CD14-positive monocyte (primary cell): ENCODE results near the gene CNTNAP5. TPM values are rescaled to one million over a fixed set of nuclear protein-coding genes. Genes with fewer than 3 reads are reported as not detected.

Experiments
- DNase-seq, 3 donors: peaks; one replicate each; pipeline ENCODE4 v3.0.0-alpha.2; 2011 to 2022
- H2AFZ ChIP-seq: 2 replicates; pipeline ENCODE4 v1.6.0; 2012; ENCODE audit warnings: mild to moderate bottlenecking, low read depth, low read length, inconsistent platforms; ENCODE audit not compliant: insufficient read depth, poor library complexity, severe bottlenecking
- H3K27ac ChIP-seq, 2 donors: 1 replicate in 1 of 2; 2 replicates in 1 of 2; pipeline ENCODE4 v1.5.1; 2012 to 2013; ENCODE audit warnings: low read length in 2 of 2, control low read depth in 1 of 2, inconsistent platforms in 1 of 2, low read depth in 1 of 2, mild to moderate bottlenecking in 1 of 2
- H3K27me3 ChIP-seq, 2 donors: one replicate each; pipeline versions ENCODE4 v1.6.0 to v1.6.1; 2011 to 2013; ENCODE audit warnings: low read length in 2 of 2; ENCODE audit not compliant: control insufficient read depth in 2 of 2, insufficient read depth in 2 of 2
- H3K36me3 ChIP-seq, 2 donors: replicated peaks in 1 of 2; 1 replicate in 1 of 2; 2 replicates in 1 of 2; pipeline versions ENCODE4 v1.5.1 to v1.6.1; 2012 to 2013; ENCODE audit warnings: low read length in 2 of 2, control low read depth in 1 of 2, inconsistent platforms in 1 of 2, mild to moderate bottlenecking in 1 of 2; ENCODE audit not compliant: insufficient read depth in 2 of 2, control insufficient read depth in 1 of 2
- H3K4me1 ChIP-seq, 2 donors: 1 replicate in 1 of 2; 2 replicates in 1 of 2; pipeline versions ENCODE4 v1.5.1 to v1.6.1; 2012 to 2013; ENCODE audit warnings: low read length in 2 of 2, control low read depth in 1 of 2, inconsistent platforms in 1 of 2, mild to moderate bottlenecking in 1 of 2, moderate library complexity in 1 of 2; ENCODE audit not compliant: insufficient read depth in 2 of 2, control insufficient read depth in 1 of 2
- H3K4me2 ChIP-seq: replicated peaks from 2 replicates; pipeline ENCODE3; 2012; ENCODE audit warnings: low read length, moderate library complexity, mild to moderate bottlenecking; ENCODE audit not compliant: poor library complexity, severe bottlenecking; ENCODE audit errors: extremely low read depth
- H3K4me3 ChIP-seq, 3 experiments: fragments of 200-600 bp in 1 of 3; sonication (generic) in 1 of 3; replicated peaks in 1 of 3; 1 replicate in 2 of 3; 2 replicates in 1 of 3; pipeline ENCODE4 v1.5.1; 2011 to 2013; ENCODE audit warnings: low read length in 3 of 3, mild to moderate bottlenecking in 3 of 3, control low read depth in 2 of 3, low read depth in 2 of 3, inconsistent platforms in 1 of 3, moderate library complexity in 1 of 3
- H3K79me2 ChIP-seq: 2 replicates; pipeline ENCODE4 v1.6.0; 2012; ENCODE audit warnings: mild to moderate bottlenecking, control low read depth, inconsistent platforms, low read length, moderate library complexity; ENCODE audit not compliant: insufficient read depth
- H3K9ac ChIP-seq: 2 replicates; pipeline ENCODE4 v1.6.0; 2017; ENCODE audit warnings: low read length, mild to moderate bottlenecking; ENCODE audit not compliant: insufficient read depth, poor library complexity, severe bottlenecking
- H3K9me3 ChIP-seq, 2 donors: replicated peaks in 1 of 2; 1 replicate in 1 of 2; 2 replicates in 1 of 2; pipeline versions ENCODE4 v1.5.1 to v1.6.1; 2012 to 2013; ENCODE audit warnings: low read length in 2 of 2, control low read depth in 1 of 2; ENCODE audit not compliant: control insufficient read depth in 1 of 2, insufficient read depth in 1 of 2
- H4K20me1 ChIP-seq: 2 replicates; pipeline ENCODE4 v1.6.0; 2012; ENCODE audit warnings: mild to moderate bottlenecking, low read length, control low read depth, moderate library complexity; ENCODE audit not compliant: insufficient read depth
- H3K27ac Mint-ChIP-seq, 7 donors: one replicate each; pipeline ENCODE4 v1.8.0; 2020; ENCODE audit warnings: mild to moderate bottlenecking in 7 of 7, mixed read lengths in 7 of 7, moderate library complexity in 6 of 7, inconsistent platforms in 2 of 7
- H3K27me3 Mint-ChIP-seq, 3 donors: one replicate each; pipeline ENCODE4 v1.8.0; 2021 to 2022; ENCODE audit warnings: low read depth in 3 of 3, mild to moderate bottlenecking in 3 of 3, mixed read lengths in 3 of 3, moderate library complexity in 3 of 3, inconsistent platforms in 1 of 3
- H3K36me3 Mint-ChIP-seq, 2 donors: one replicate each; pipeline ENCODE4 v1.8.0; 2020; ENCODE audit warnings: mixed read lengths in 2 of 2, inconsistent platforms in 1 of 2, mild to moderate bottlenecking in 1 of 2
- H3K4me1 Mint-ChIP-seq: one replicate; pipeline ENCODE4 v1.8.0; 2020; ENCODE audit warnings: mild to moderate bottlenecking, mixed read lengths
- H3K4me3 Mint-ChIP-seq, 2 donors: one replicate each; pipeline ENCODE4 v1.8.0; 2020; ENCODE audit warnings: mild to moderate bottlenecking in 2 of 2, mixed read lengths in 2 of 2, moderate library complexity in 1 of 2
- H3K9me3 Mint-ChIP-seq, 7 donors: one replicate each; pipeline ENCODE4 v1.8.0; 2020 to 2022; ENCODE audit warnings: mixed read lengths in 7 of 7, mild to moderate bottlenecking in 6 of 7, moderate library complexity in 6 of 7, inconsistent platforms in 2 of 7
- CTCF ChIP-seq: fragments of 200-600 bp; IDR thresholded peaks from one replicate; pipeline ENCODE4 v1.8.0; 2022; ENCODE audit warnings: antibody characterized with exemption, mild to moderate bottlenecking
- WGBS: methylation state at CpG from one replicate; pipeline ENCODE4 v1.1.5; 2013; ENCODE audit warnings: missing lambda C conversion rate; ENCODE audit not compliant: insufficient coverage; 5-methylcytosine and 5-hydroxymethylcytosine counted together
- intact Hi-C, 2 donors: fragments of 100-400 bp; cut with micrococcal nuclease; formaldehyde crosslinking; loops; one replicate each; pipeline versions ENCODE4 v1.15.0 to v1.15.1; 2023
- polyA plus RNA-seq, 3 donors: library from polyadenylated mRNA; depleted of rRNA in 1 of 3; unstranded in 2 of 3; stranded (reverse) in 1 of 3; fragments of 300-500 nt in 2 of 3; fragments of >200 nt in 1 of 3; fragmentation: Illumina TruSeq in 2 of 3; gene quantifications; 1 replicate in 2 of 3; 2 replicates in 1 of 3; pipeline ENCODE4 v1.2.3, GENCODE V29; 2012 to 2021

Gene CNTNAP5
- polyA plus RNA-seq, 3 donors = not detected

GRCh38 chr2:123993728-123994323, 31.3 kb upstream of the CNTNAP5 start:
- H3K4me3 Mint-ChIP-seq = no peak overlapping the region
- Histone ChIP-seq H3K4me3 (no peak overlapping the region), H4K20me1 (no peaks in the 10 kb centered on the region), H2AFZ (no peak overlapping the region), H3K79me2 (no peaks in the 10 kb centered on the region), H3K4me2 (no peak overlapping the region), H3K9me3 (no peaks in the 10 kb centered on the region), H3K27ac (no peak overlapping the region), H3K4me1 (no peaks in the 10 kb centered on the region), H3K36me3 (no peaks in the 10 kb centered on the region), H3K27me3 (no peaks in the 10 kb centered on the region), H3K9ac (no peak overlapping the region)
- H3K9me3 Mint-ChIP-seq = peaks cover 0 to 3% (median 0%) of the 10 kb centered on the region in 7 donors
- no peaks in the 10 kb centered on the region for H3K27me3 Mint-ChIP-seq
- no peaks in the 10 kb centered on the region for H3K36me3 Mint-ChIP-seq
- peaks cover 4% of the 10 kb centered on the region for H3K4me1 Mint-ChIP-seq
- intact Hi-C loops = no loop called here
- peak in 1 of 3 donors; percentile 7 for DNase-seq
- WGBS = 16% methylated on average over 3 of the region's 8 CpGs
- H3K27ac Mint-ChIP-seq = no peak overlapping the region
- peak; percentile 66 for TF ChIP-seq CTCF

GRCh38 chr2:123999681-124000080, 25.4 kb upstream of the CNTNAP5 start:
- TF ChIP-seq CTCF = no peak
- H3K9me3 ChIP-seq = peaks cover 0 to 3% of the 10 kb centered on the region in 2 donors
- no peaks in the 10 kb centered on the region for H3K27me3 Mint-ChIP-seq
- peaks cover 0 to 3% (median 2%) of the 10 kb centered on the region in 7 donors for H3K9me3 Mint-ChIP-seq
- no peak overlapping the region for H3K4me2 ChIP-seq
- no peaks in the 10 kb centered on the region for H3K36me3 Mint-ChIP-seq
- H3K27ac Mint-ChIP-seq = no peak overlapping the region
- H3K79me2 ChIP-seq = no peaks in the 10 kb centered on the region
- H3K4me3 ChIP-seq = no peak overlapping the region
- no peak for DNase-seq
- no peaks in the 10 kb centered on the region for H3K27me3 ChIP-seq
- no peaks in the 10 kb centered on the region for H3K36me3 ChIP-seq
- no peaks in the 10 kb centered on the region for H4K20me1 ChIP-seq
- H3K9ac ChIP-seq = no peak overlapping the region
- no peak overlapping the region for H2AFZ ChIP-seq
- no peaks in the 10 kb centered on the region for H3K4me1 ChIP-seq
- H3K27ac ChIP-seq = no peak overlapping the region
- H3K4me3 Mint-ChIP-seq = no peak overlapping the region
- no CpG with 5 or more reads among the region's 2 CpGs for WGBS
- H3K4me1 Mint-ChIP-seq = no peaks in the 10 kb centered on the region
- intact Hi-C loops = no loop called here
